HG03354 (cell line): Measurements from ENCODE around the gene GPC5.
"Not testable (repeated sequence)": the region's sequence is repeated elsewhere in the genome, so short reads cannot be mapped to it uniquely, and the experiment has no call there.

Source experiments
- ATAC-seq: cut with Tn5 transposase; IDR thresholded peaks from one replicate; pipeline ENCODE4 v1.9.1; 2021; ENCODE audit warnings: mild to moderate bottlenecking; ENCODE audit not compliant: unreplicated experiment, poor library complexity, severe bottlenecking

GPC5 gene

DNA sequence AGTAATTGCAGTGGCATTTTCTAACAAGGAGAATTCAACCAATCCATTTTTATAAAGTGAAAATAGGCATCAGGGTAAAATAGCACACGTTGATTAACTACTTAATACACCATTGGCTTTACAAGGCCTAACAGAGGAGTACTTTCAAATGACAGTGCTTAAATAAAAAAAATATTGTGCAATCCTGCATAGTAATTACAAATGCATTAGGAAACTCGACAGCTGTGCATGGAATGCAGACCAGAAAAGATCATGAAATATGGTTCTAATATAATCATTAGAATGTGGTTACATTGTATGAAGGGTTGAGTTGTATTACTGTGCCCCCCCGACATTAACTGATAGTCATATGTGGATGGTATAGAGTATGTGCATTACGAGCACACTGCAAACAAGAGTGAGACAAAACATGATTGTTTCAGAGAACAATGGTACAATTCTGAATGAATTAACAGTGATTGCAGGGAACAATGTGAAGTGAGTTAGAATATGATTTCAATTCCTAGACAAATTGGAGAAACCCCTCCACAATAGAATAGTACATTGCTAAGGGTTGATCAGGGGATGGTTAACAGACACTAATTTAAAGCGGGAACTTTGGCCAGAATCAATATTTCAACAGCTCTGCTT is 270.6 kb downstream of the GPC5 start:
- ATAC-seq = no peak

GRCh38 chr13:91674347-91674746 is 275.9 kb downstream of the GPC5 start:
- ATAC-seq = not testable (repeated sequence)

- no peak for ATAC-seq
Observed at GRCh38 chr13:91684746-91685145, 286.3 kb downstream of the GPC5 start.

GRCh38 chr13:91690944-91691343 is 292.5 kb downstream of the GPC5 start:
- ATAC-seq = no peak

DNA sequence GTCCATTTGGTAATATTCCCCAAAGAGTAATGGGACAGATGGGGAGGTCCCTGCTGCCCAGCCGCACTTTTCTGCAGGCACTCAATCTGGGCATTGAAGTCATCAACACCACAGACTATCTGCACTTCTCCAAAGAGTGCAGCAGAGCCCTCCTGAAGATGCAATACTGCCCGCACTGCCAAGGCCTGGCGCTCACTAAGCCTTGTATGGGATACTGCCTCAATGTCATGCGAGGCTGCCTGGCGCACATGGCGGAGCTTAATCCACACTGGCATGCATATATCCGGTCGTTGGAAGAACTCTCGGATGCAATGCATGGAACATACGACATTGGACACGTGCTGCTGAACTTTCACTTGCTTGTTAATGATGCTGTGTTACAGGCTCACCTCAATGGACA is 295.0 kb downstream of the GPC5 start:
- ATAC-seq = no peak

DNA sequence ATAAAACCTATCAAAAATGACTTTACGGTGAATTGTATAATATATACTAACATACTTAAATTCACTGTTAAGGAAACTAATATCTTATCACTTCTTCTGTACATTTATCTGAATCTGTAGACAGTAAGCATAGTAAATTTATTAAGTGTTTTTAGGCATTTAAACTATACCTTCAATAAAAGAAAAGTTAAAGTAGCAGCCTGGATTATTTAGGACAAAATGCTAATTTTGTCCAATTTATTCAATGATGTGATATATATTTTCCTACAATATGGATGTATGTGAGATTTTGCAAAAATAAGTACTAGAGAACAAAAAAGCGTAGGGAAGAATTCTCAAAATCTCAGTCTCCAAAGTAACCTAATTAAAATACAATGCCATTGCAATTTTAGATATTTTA is 299.9 kb downstream of the GPC5 start:
- no peak for ATAC-seq

GRCh38 chr13:91698767-91699166 is 300.3 kb downstream of the GPC5 start:
- no peak for ATAC-seq

GRCh38 chr13:91699863-91700262 is 301.4 kb downstream of the GPC5 start:
- ATAC-seq = no peak

DNA sequence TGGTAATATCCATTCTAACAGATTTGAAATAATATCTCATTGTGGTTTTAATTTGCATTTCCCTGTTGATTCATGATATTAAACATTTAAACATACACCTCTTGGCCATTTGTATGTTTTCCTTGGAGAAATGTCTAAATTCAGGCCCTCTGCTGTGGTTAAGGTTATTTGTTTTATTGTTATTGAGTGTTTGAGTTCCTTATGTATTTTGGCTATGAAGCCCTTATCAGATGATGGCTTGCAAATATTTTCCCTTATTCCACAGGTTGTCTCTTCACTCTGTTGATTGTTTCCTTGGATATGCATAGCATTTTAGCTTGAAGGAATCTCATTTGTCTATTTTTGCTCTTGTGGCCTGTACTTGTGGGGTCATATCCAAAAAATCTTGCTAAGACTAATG is 303.6 kb downstream of the GPC5 start:
- no peak for ATAC-seq

DNA sequence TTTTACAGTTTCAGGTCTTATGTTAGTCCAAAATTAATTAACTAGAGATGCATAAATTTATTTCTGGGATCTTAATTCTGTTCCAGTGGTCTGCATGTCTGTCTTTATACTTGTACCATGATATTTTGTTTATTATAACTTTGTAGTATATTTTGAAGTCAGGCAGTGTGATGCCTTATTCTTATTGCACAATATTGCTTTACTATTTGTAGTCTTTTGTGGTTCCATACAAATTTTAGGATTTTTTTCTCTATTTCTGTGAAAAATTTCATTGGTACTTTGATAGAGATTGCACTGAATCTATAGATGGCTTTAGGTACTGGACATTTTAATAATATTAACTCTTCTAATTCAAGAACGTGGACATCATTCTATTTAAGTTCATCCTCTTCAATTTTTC is 304.0 kb downstream of the GPC5 start:
- no peak for ATAC-seq

DNA sequence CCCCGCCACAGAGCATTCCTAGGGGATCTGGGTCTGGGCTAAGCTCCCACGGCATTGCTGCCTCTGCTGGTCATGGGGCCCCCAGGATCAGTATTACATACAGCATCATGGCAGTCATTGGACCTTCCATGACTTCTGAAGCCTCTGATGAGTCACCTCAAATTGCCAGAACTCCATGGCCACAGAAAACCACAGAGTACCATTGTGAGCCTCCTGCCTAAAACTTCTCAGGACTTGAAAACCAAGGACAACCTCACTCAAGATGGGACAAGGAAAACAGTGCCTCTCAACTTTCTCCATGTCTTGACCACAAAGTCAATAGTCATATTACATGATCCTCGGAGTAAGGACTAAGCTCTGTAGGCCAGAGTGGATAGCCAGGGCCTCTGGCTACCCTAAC is 306.0 kb downstream of the GPC5 start:
- ATAC-seq = no peak

GRCh38 chr13:91708558-91708957 is 310.1 kb downstream of the GPC5 start:
- no peak for ATAC-seq

GRCh38 chr13:91709180-91709579 is 310.8 kb downstream of the GPC5 start:
- no peak for ATAC-seq

- no peak for ATAC-seq
Observed at GRCh38 chr13:91710733-91711132, 312.3 kb downstream of the GPC5 start.

DNA sequence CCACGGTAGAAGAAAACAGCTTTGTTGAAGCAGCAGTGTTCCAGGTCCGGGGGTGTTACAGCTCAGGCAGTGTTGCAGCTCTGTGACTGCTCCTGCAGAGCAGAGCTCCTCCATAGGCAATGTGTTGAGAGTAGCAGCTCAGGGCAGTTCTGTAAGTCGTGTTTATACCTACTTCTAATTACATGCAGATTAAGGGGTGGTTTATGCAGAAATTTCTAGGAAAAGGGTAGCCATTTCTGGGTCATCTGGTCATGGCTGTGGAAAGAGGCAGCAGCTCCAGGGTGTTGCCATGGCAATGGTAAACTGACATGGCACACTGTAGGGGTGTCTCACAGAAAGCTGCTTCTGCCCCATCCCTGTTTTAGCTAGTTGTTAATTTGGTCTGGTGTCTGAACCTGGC is 316.4 kb downstream of the GPC5 start:
- ATAC-seq = no peak

- ATAC-seq = no peak
Observed at GRCh38 chr13:91716436-91717065, 318.1 kb downstream of the GPC5 start.

DNA sequence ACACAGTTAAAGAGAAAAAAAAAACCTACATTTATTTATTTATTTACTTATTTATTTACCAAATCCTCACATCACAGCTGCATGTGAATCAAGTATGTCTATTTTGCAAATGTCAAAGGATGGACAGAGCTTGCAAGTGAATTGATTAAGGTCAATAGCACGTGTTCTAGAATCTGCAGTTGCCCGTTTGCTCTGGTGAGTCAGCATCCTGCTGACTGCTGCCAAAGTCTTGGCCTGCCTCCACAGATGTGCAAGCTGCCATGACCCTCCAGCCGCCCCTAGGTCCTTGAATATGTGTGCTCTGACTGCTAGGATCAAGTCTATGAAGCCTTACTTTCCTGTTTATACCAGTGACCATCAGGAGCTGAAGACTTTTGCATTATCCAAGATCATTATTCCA is 320.6 kb downstream of the GPC5 start:
- no peak for ATAC-seq

- no peak for ATAC-seq
Observed at GRCh38 chr13:91721413-91721812, 323.0 kb downstream of the GPC5 start.

DNA sequence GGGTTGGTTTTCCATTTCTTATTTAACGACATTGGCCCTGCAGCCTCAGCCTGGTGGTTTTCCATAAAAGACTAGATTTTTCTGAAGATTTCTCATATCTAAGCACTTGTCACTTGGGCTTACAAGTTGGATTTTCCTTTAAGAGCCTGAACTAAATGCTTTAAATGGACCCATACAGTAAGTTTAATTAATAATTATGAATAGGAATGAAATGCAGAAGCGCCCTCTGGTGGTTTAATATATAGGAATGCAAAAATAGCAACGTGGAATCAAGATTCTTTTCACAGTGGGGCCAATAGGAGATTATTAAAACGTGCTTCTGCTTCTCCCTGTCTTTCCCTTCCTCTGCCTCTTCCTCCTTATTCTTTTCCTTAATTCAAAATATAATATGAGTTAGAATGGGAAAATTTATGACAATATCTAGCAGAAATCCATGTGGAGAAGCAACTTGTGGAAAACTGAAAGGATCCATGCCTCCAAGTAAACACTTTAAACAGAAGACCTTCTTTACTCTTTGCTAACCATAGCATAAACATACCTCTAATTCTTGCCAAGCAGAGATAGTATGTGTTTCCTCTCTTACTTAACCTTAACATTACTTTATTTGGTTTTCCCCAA is 324.0 kb downstream of the GPC5 start:
- no peak for ATAC-seq

GRCh38 chr13:91724591-91724990 is 326.2 kb downstream of the GPC5 start:
- ATAC-seq = no peak

DNA sequence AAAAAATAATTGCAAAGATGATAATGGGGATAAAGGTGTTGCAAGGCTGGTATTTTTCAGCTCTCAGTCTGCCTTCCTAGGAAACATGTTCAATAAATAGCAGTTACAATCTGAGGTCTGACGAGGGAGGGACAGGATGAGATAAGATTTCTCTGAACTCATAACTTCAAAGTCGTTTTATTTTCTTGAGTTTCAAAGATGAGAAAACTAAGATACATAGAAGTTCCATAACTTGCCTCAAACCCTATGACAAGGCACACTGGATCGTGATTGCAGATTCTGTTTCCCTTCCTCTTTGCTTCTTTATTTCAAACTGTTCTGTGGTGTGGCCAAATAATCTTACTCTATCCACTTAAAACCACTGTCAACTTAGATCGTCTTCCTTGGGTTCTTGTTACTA is 327.2 kb downstream of the GPC5 start:
- no peak for ATAC-seq
